HL-60/S4 (cell line): ENCODE measurements around the gene RPS24.

Source experiments
- in situ Hi-C: fragments of 300-500 bp; cut with MboI; formaldehyde crosslinking; loops from 2 replicates; pipeline ENCODE4 v1.14.3; 2022; ENCODE audit warnings: low sequenced_read_pairs

The RPS24 gene

DNA sequence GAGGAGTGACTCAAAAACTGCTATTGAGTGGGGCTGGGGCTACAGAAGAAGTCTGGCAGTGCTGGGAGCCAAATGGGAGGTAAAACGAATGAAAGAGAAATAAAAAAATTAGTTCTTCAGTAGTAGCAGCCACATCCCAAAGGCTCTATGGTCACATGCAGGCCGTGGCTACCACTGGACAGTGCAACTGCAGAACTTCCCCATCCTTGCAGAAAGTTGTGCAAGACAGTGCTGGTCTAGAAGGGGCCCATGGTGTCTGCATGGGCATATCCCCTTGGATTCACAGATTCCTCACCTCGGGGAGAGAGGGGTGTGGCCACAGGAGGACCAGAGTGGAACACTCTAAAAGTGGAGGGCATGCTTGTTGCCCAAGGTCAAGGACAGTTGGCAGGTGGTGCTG lies 47.6 kb downstream of the RPS24 start:
- in situ Hi-C loops, result no loop called here

DNA sequence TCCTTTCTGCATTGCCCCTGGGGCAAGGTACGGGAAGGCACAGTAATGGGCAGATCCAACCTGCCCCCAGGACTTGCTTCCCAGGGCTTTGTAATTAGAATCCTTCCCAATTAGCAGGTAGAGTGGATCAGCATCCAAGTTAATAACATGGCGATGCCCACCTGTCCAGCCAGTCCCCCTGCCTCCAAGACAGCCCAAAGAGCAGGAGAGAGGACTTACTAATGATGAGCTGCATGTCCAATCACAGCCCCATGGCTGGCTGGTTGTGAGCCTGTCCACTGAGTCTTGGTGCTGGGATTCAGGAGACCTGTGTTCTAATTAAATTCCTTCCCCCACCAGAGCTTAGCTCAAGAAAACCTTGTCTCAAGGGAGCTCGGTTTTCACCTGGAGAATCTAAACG lies 49.0 kb downstream of the RPS24 start:
- in situ Hi-C loops, result no loop called here
